HUES48 (cell line): ENCODE measurements around the gene PLD5.
"Not testable (repeated sequence)": the region's sequence is repeated elsewhere in the genome, so short reads cannot be mapped to it uniquely, and the experiment has no call there.

Source experiments
- H3K27ac ChIP-seq: one replicate; pipeline ENCODE4 v1.7.0; 2013; ENCODE audit warnings: low read depth, low read length, inconsistent platforms
- H3K27me3 ChIP-seq: 2 replicates; pipeline ENCODE4 v1.6.1; 2013; ENCODE audit warnings: mild to moderate bottlenecking, low read length; ENCODE audit not compliant: control insufficient read depth, insufficient read depth
- H3K36me3 ChIP-seq: 2 replicates; pipeline ENCODE4 v1.6.1; 2013; ENCODE audit warnings: low read length; ENCODE audit not compliant: control insufficient read depth, insufficient read depth
- H3K4me1 ChIP-seq: 2 replicates; pipeline ENCODE4 v1.6.1; 2013; ENCODE audit warnings: mild to moderate bottlenecking, low read length; ENCODE audit not compliant: control insufficient read depth, insufficient read depth
- H3K4me3 ChIP-seq: 2 replicates; pipeline ENCODE4 v1.5.1; 2013; ENCODE audit warnings: mild to moderate bottlenecking, low read depth, low read length
- H3K9ac ChIP-seq: 2 replicates; pipeline ENCODE4 v1.6.1; 2013; ENCODE audit warnings: mild to moderate bottlenecking, low read depth, low read length, moderate library complexity
- H3K9me3 ChIP-seq: 2 replicates; pipeline ENCODE4 v1.6.1; 2013; ENCODE audit warnings: low read length; ENCODE audit not compliant: control insufficient read depth, insufficient read depth

PLD5 gene

GRCh38 chr1:242081446-242081845, 443.1 kb downstream of the PLD5 start:
- no peak overlapping the region for H3K4me3 ChIP-seq
- no peaks in the 10 kb centered on the region for H3K27me3 ChIP-seq
- no peak overlapping the region for H3K27ac ChIP-seq
- peaks cover 12% of the 10 kb centered on the region for H3K4me1 ChIP-seq
- no peaks in the 10 kb centered on the region for H3K36me3 ChIP-seq
- no peak overlapping the region for H3K9ac ChIP-seq
- H3K9me3 ChIP-seq, result no peaks in the 10 kb centered on the region

GRCh38 chr1:242065813-242066212, 458.7 kb downstream of the PLD5 start:
- Histone ChIP-seq H3K9me3 (no peaks in the 10 kb centered on the region), H3K27me3 (no peaks in the 10 kb centered on the region), H3K36me3 (no peaks in the 10 kb centered on the region), H3K4me1 (peaks cover 5% of the 10 kb centered on the region; the same call in 1 of the 2 replicates), H3K4me3 (no peak overlapping the region), H3K9ac (no peak overlapping the region), H3K27ac (no peak overlapping the region)

GRCh38 chr1:242062271-242062670, 462.2 kb downstream of the PLD5 start:
- Histone ChIP-seq H3K4me1 (no peaks in the 10 kb centered on the region), H3K27me3 (no peaks in the 10 kb centered on the region), H3K4me3 (no peak overlapping the region), H3K9me3 (no peaks in the 10 kb centered on the region), H3K27ac (no peak overlapping the region), H3K36me3 (no peaks in the 10 kb centered on the region), H3K9ac (no peak overlapping the region)

DNA sequence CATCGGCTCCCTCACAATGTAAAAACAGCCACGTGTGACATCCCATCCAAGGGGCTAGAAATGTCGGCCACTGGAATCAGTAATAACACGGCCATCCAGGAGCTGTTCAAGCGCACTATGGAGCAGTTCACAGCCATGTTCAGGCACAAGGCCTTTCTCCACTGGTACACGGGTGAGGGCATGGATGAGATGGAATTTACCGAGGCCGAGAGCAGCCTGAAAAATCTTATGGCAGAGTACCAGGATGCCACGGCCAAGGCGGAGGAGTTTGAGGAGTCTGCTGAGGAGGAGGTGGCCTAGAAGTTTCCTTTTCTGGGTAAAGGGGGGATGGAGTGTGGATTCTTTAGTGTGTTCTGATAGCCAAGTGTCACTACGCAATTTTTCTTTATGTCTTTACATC, 464.5 kb downstream of the PLD5 start:
- Histone ChIP-seq H3K27me3 (no peaks in the 10 kb centered on the region), H3K9ac (no peak overlapping the region), H3K4me1 (no peaks in the 10 kb centered on the region), H3K4me3 (no peak overlapping the region), H3K9me3 (no peaks in the 10 kb centered on the region), H3K36me3 (no peaks in the 10 kb centered on the region), H3K27ac (no peak overlapping the region)

DNA sequence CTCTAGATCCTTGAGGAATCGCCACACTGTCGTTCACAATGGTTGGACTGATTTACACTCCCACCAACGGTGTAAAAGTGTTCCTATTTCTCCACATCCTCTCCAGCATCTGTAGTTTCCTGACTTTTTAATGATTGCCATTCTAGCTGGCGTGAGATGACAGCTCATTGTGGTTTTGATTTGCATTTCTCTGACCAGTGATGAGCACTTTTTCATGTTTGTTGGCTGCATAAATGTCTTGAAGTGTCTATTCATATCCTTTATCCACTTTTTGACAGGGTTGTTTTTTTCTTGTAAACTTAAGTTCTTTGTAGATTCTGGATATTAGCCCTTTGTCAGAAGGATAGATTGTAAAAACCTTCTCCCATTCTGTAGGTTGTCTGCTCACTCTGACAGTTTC, 465.9 kb downstream of the PLD5 start:
- not testable (repeated sequence) for H3K27ac ChIP-seq, H3K4me1 ChIP-seq, H3K27me3 ChIP-seq, H3K9me3 ChIP-seq, H3K36me3 ChIP-seq, H3K9ac ChIP-seq, H3K4me3 ChIP-seq

- not testable (repeated sequence) for H3K27ac ChIP-seq, H3K9ac ChIP-seq, H3K36me3 ChIP-seq, H3K27me3 ChIP-seq, H3K4me3 ChIP-seq, H3K4me1 ChIP-seq, H3K9me3 ChIP-seq
Measured at GRCh38 chr1:242058181-242058580, 466.3 kb downstream of the PLD5 start.

GRCh38 chr1:242057745-242058115, 466.8 kb downstream of the PLD5 start:
- H3K9ac ChIP-seq, result no peak overlapping the region
- H3K27me3 ChIP-seq, result no peaks in the 10 kb centered on the region
- no peaks in the 10 kb centered on the region for H3K36me3 ChIP-seq
- H3K4me1 ChIP-seq, result peaks cover 9% of the 10 kb centered on the region
- H3K4me3 ChIP-seq, result no peak overlapping the region
- no peak overlapping the region for H3K27ac ChIP-seq
- no peaks in the 10 kb centered on the region for H3K9me3 ChIP-seq

DNA sequence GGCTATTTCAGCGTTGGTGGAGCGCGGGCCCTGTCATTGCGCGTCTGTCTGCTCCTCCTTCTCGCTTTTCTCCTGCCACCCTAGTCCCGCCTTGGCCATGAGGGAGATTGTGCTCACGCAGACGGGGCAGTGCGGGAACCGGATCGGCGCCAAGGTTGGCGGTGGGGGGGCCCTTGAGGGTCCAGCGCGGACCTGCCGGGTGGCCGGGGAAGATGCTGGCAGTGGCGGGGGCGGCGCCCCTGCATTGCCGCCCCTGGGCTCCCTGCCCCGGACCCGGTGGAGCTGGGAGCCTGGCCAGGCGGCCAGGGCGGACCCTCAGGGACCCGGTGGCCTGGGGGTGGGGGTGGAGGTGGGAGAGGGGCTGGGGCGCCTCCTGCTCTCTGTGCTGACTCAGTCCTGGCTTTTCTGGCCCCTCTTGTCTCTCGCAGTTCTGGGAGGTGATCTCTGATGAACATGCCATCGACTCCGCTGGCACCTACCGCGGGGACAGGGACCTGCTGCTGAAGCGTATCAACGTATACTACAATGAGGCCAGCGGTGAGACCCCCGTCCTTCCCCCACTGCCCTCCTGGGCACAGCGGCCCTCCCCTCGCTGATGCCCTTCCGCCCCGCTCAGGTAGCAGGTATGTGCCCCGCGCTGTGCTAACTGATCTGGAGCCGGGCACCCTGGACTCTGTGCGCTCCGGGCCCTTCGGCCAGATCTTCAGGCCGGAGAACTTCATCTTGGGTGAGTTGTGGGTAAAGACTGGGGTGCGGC, 467.3 kb downstream of the PLD5 start:
- no peaks in the 10 kb centered on the region for H3K36me3 ChIP-seq
- H3K9me3 ChIP-seq, result no peaks in the 10 kb centered on the region

GRCh38 chr1:242055749-242056320, 468.7 kb downstream of the PLD5 start:
- Histone ChIP-seq H3K4me1 (peaks cover 9% of the 10 kb centered on the region), H3K9ac (no peak overlapping the region), H3K36me3 (no peaks in the 10 kb centered on the region)

More for the DNA sequence above, 467.3 kb downstream of the PLD5 start:
- H3K4me3 ChIP-seq, result no peak overlapping the region
- peaks cover 9% of the 10 kb centered on the region for H3K4me1 ChIP-seq
- no peaks in the 10 kb centered on the region for H3K27me3 ChIP-seq
- H3K9ac ChIP-seq, result no peak overlapping the region
- H3K27ac ChIP-seq, result no peak overlapping the region

DNA sequence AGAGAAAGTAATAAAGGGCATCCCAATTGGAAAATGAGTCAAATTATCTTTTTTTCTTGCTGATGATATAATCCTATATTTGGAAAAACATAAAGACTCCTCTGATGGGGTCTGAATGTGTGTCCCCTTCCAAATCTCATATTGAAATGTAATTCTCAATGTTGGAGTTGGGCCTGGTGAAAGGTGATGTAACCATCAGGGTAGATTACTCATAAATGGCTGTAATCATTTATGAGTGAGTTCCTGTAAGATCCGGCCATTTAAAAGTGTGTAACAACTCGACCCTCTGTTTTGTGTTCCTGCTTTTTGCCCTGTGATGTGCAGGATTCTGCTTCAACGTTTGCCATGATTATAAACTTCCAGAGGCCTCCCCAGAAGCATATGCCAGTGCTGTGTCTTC, 481.3 kb downstream of the PLD5 start:
- Histone ChIP-seq H3K9me3 (no peaks in the 10 kb centered on the region), H3K27me3 (no peaks in the 10 kb centered on the region), H3K4me3 (no peak overlapping the region), H3K27ac (no peak overlapping the region), H3K4me1 (no peaks in the 10 kb centered on the region), H3K9ac (no peak overlapping the region), H3K36me3 (no peaks in the 10 kb centered on the region)

More at GRCh38 chr1:242055749-242056320, 468.7 kb downstream of the PLD5 start:
- Histone ChIP-seq H3K4me3 (no peak overlapping the region), H3K27me3 (no peaks in the 10 kb centered on the region), H3K9me3 (no peaks in the 10 kb centered on the region), H3K27ac (no peak overlapping the region)

DNA sequence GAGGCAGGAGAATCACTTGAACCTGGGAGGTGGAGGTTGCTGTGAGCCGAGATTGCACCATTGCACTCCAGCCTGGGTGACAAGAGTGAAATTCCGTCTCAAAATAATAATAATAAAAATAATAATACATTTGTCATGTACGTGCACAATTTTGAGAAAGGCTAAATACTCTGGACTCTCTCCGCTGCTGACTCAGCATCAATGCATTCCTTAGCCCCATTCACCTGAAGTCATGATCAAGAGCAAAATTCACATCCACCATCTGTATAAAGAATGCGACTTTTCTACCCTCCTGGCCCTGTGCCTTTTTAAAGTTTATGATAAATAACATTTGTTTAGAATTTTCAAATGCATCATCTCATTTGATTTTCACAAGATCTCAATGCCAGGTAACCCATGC, 490.1 kb downstream of the PLD5 start:
- Histone ChIP-seq H3K27ac (no peak overlapping the region), H3K4me1 (no peaks in the 10 kb centered on the region), H3K9me3 (no peaks in the 10 kb centered on the region), H3K9ac (no peak overlapping the region), H3K4me3 (no peak overlapping the region), H3K36me3 (no peaks in the 10 kb centered on the region), H3K27me3 (no peaks in the 10 kb centered on the region)
